Large intestine (tissue), 3 donors: Measurements from ENCODE around the gene TCF7L2. TPM values are rescaled to one million over a fixed set of nuclear protein-coding genes. Genes with fewer than 3 reads are reported as not detected.
A peak's percentile ranks its signal among the peaks of the same experiment; 100 is the strongest.

ENCODE experiments used
- DNase-seq, 2 donors: peaks; one replicate each; pipeline versions ENCODE4 v3.0.0 to v3.0.0-alpha.2; 2013
- H3K27ac ChIP-seq: one replicate; pipeline ENCODE4 v1.5.1; 2013; ENCODE audit warnings: low read length
- H3K27me3 ChIP-seq: 2 replicates; pipeline ENCODE4 v1.6.1; 2013; ENCODE audit warnings: low read length; ENCODE audit not compliant: control insufficient read depth, insufficient read depth
- H3K36me3 ChIP-seq: 2 replicates; pipeline ENCODE4 v1.6.1; 2013; ENCODE audit warnings: low read length; ENCODE audit not compliant: control insufficient read depth, insufficient read depth
- H3K4me1 ChIP-seq: one replicate; pipeline ENCODE4 v1.6.1; 2013; ENCODE audit warnings: low read length; ENCODE audit not compliant: control insufficient read depth, insufficient read depth
- H3K4me3 ChIP-seq: one replicate; pipeline ENCODE4 v1.5.1; 2013; ENCODE audit warnings: low read length
- H3K9me3 ChIP-seq: one replicate; pipeline ENCODE4 v1.6.1; 2013; ENCODE audit warnings: mild to moderate bottlenecking, low read depth, low read length, moderate library complexity; ENCODE audit not compliant: control insufficient read depth
- WGBS: methylation state at CpG from one replicate; pipeline ENCODE4 v1.1.5; 2013; ENCODE audit warnings: low lambda C conversion rate; ENCODE audit not compliant: insufficient coverage; 5-methylcytosine and 5-hydroxymethylcytosine counted together
- polyA plus RNA-seq: library from polyadenylated mRNA; unstranded; fragments of 120-200 nt; gene quantifications from one replicate; pipeline ENCODE4 v1.2.1, GENCODE V29; 2013

Gene TCF7L2
- polyA plus RNA-seq, 1 donor, result 48.2 TPM

DNA sequence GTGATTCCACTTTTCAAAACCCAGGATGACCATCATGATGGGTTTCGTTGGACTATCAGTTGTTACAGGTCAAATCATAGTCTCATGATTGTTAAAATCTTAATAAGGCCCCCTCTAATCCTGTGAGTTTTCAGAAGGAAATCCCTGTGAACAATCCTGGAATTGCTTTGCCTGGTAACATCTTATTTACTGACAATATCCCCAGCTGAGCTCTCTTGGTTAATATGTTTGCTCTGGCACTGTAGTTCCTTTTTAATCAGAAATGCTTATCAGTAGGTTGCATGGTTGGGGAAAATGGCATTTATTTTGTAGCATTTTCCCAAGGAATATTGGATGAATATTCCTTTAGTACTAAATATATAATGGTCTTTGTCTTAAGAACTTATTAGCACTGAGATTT is 163.9 kb downstream of the TCF7L2 start:
- Histone ChIP-seq H3K4me3 (no peak overlapping the region), H3K36me3 (no peaks in the 10 kb centered on the region), H3K9me3 (no peaks in the 10 kb centered on the region), H3K27ac (no peak overlapping the region), H3K4me1 (no peaks in the 10 kb centered on the region), H3K27me3 (no peaks in the 10 kb centered on the region)
- no CpG with 5 or more reads among the region's 1 CpG for WGBS
- DNase-seq, result no peak

GRCh38 chr10:113115556-113115955 is 165.5 kb downstream of the TCF7L2 start:
- no peaks in the 10 kb centered on the region for H3K9me3 ChIP-seq
- H3K27me3 ChIP-seq, result no peaks in the 10 kb centered on the region
- DNase-seq, result no peak
- no peak overlapping the region for H3K27ac ChIP-seq
- H3K4me3 ChIP-seq, result no peak overlapping the region
- H3K4me1 ChIP-seq, result no peaks in the 10 kb centered on the region
- 83% methylated on average over 2 of the region's 10 CpGs for WGBS
- no peaks in the 10 kb centered on the region for H3K36me3 ChIP-seq

GRCh38 chr10:113118882-113119281 is 168.8 kb downstream of the TCF7L2 start:
- Histone ChIP-seq H3K4me1 (no peaks in the 10 kb centered on the region), H3K9me3 (no peaks in the 10 kb centered on the region), H3K27me3 (no peaks in the 10 kb centered on the region), H3K27ac (no peak overlapping the region), H3K36me3 (peaks cover 2% of the 10 kb centered on the region), H3K4me3 (no peak overlapping the region)
- 100% methylated on average over 5 of the region's 15 CpGs for WGBS
- no peak for DNase-seq

DNA sequence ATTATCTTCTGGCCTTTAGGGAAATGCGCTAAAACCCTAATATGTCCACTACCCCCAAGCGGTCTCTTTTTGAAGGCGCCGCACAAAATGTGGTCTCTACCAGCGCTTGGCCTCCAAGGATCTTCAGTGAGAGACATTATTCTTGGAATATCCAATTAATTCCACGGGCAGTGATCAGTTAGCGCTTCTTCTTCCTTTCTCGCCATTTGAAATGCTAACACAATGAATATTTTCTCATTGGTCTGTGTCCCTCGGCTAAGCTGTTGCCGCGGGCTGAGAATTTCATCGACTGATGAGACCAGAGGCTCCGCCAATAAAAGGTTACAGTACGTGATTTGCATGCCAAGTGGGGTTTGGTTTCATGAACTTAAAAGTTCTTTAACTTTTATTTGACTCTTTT is 169.8 kb downstream of the TCF7L2 start:
- H3K36me3 ChIP-seq, result peaks cover 2% of the 10 kb centered on the region

DNA sequence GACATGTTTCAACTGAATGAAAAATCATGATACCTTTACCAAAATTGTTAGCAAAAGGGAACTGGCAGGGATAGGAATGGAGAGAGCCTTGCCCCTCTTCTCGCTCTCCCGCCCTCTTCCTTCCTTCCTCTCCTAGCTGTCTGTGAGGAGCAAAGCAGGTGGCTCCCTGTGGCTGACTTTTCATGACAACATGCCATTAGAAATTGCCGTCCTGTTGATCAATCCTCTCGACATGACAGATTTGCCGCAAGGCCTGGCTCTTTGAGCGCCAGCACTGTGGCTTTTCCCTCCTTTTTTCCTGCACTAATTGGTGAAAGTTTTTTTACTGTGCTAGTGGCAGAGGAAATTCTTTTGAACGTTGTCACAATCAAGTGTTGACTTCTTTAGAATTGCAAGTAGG is 171.1 kb downstream of the TCF7L2 start:
- no peak overlapping the region for H3K4me3 ChIP-seq
- no peak for DNase-seq

More for the DNA sequence above, 169.8 kb downstream of the TCF7L2 start:
- Histone ChIP-seq H3K9me3 (no peaks in the 10 kb centered on the region), H3K27ac (no peak overlapping the region), H3K4me3 (no peak overlapping the region), H3K4me1 (no peaks in the 10 kb centered on the region), H3K27me3 (no peaks in the 10 kb centered on the region)
- no CpG with 5 or more reads among the region's 14 CpGs for WGBS
- DNase-seq, result no peak

GRCh38 chr10:113122947-113123346 is 172.9 kb downstream of the TCF7L2 start:
- Histone ChIP-seq H3K4me3 (no peak overlapping the region), H3K27ac (no peak overlapping the region), H3K27me3 (no peaks in the 10 kb centered on the region), H3K9me3 (no peaks in the 10 kb centered on the region), H3K4me1 (peaks cover 4% of the 10 kb centered on the region), H3K36me3 (peaks cover 2% of the 10 kb centered on the region)
- DNase-seq, result no peak
- WGBS, result 100% methylated on average over 3 of the region's 9 CpGs

More for the DNA sequence above, 171.1 kb downstream of the TCF7L2 start:
- H3K9me3 ChIP-seq, result no peaks in the 10 kb centered on the region
- H3K4me1 ChIP-seq, result peaks cover 1% of the 10 kb centered on the region
- no peak overlapping the region for H3K27ac ChIP-seq
- no CpG with 5 or more reads among the region's 7 CpGs for WGBS
- H3K27me3 ChIP-seq, result no peaks in the 10 kb centered on the region
- peaks cover 2% of the 10 kb centered on the region for H3K36me3 ChIP-seq

- DNase-seq, result no peak
- peaks cover 4% of the 10 kb centered on the region for H3K4me1 ChIP-seq
- H3K9me3 ChIP-seq, result no peaks in the 10 kb centered on the region
- peaks cover 2% of the 10 kb centered on the region for H3K36me3 ChIP-seq
- WGBS, result 96% methylated on average over 7 of the region's 11 CpGs
- H3K27ac ChIP-seq, result no peak overlapping the region
- no peak overlapping the region for H3K4me3 ChIP-seq
- H3K27me3 ChIP-seq, result no peaks in the 10 kb centered on the region
Observed at GRCh38 chr10:113124724-113125123, 174.7 kb downstream of the TCF7L2 start.

GRCh38 chr10:113125612-113126011 is 175.6 kb downstream of the TCF7L2 start:
- Histone ChIP-seq H3K27me3 (no peaks in the 10 kb centered on the region), H3K36me3 (peaks cover 2% of the 10 kb centered on the region), H3K27ac (no peak overlapping the region), H3K4me1 (peaks cover 4% of the 10 kb centered on the region), H3K4me3 (no peak overlapping the region), H3K9me3 (no peaks in the 10 kb centered on the region)
- no peak for DNase-seq
- 96% methylated on average over 6 of the region's 6 CpGs for WGBS

DNA sequence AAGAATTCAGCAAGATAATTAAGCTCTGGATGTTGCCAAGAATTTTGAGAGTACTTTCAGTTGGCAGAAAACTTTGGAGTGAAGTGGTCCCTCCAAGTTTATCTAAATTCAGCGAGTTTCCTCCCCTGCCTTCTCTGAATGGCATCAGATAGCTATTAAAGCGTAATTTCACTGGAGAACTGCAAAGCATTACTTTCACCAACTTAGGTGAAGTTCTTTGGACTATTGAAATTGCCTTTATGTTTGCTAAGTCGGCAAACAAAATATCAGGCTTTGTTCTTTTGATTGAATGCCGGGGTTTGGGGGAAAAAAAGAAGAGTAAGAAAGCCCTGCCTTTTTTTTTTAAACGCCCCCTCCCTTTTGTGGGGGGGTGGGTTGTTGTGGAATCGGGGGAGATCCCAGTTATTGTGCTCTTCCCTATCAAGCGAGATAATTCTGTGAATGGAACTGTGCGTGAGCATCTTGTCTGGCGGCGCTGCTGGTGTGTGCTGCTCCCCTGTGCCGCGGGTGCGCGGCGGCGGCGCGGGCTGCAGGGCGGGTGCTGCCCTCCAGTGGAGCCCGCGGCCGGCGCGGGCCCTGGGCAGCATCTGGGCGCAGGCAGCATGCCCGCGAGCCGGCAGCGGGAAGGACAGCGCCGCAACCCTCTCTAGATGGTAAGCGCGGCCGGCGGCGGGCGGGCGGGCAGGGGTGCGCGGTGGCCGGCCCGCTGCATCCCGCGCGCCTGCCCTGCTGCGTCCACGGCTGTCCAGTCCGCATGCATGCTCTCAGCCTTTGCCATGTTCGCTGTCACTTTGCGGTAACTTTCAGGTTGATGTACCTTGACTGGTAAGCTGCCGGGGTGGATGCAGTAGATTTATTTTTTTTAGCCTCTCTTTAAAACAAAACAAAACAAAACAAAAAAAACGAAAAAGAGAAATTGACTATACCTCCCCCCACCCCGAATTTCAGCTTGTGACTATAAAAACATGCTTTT is 176.5 kb downstream of the TCF7L2 start:
- H3K27ac ChIP-seq, result no peak overlapping the region
- no peaks in the 10 kb centered on the region for H3K9me3 ChIP-seq
- H3K36me3 ChIP-seq, result no peaks in the 10 kb centered on the region
- WGBS, result 7% methylated on average over 4 of the region's 53 CpGs
- no peaks in the 10 kb centered on the region for H3K27me3 ChIP-seq
- peaks cover 4% of the 10 kb centered on the region for H3K4me1 ChIP-seq
- no peak overlapping the region for H3K4me3 ChIP-seq
- DNase-seq, result peak; percentile 51 to 76

- no peaks in the 10 kb centered on the region for H3K36me3 ChIP-seq
- no peak overlapping the region for H3K27ac ChIP-seq
- no peaks in the 10 kb centered on the region for H3K9me3 ChIP-seq
- WGBS, result 88% methylated on average over 3 of the region's 11 CpGs
- no peaks in the 10 kb centered on the region for H3K27me3 ChIP-seq
- DNase-seq, result no peak
- H3K4me3 ChIP-seq, result no peak overlapping the region
- H3K4me1 ChIP-seq, result peaks cover 4% of the 10 kb centered on the region
Observed at GRCh38 chr10:113127261-113127900, 177.3 kb downstream of the TCF7L2 start.
